ENCODE measurements around the gene XPO4.

GRCh38 chr13:20823071-20823470 is 79.5 kb downstream of the XPO4 start:
- TF ChIP-seq CTCF (IDR thresholded peaks at IDR 0.05): no peak
- no peak for TF ChIP-seq POLR2A (IDR thresholded peaks at IDR 0.05)
- TF ChIP-seq POLR2AphosphoS5 (IDR thresholded peaks at IDR 0.05): no peak
- TF ChIP-seq EP300 (IDR thresholded peaks at IDR 0.05): no peak

Measured in gastroesophageal sphincter (tissue), 3 donors.